Endothelial cell of umbilical vein (primary cell): Measurements from ENCODE around the gene CSNK1D. TPM values are rescaled to one million over a fixed set of nuclear protein-coding genes. Genes with fewer than 3 reads are reported as not detected.

ENCODE experiments used
- BruUV-seq: library from RNA; stranded (reverse); fragments of 400-500 nt; replicated peaks from 2 replicates; lab custom pipeline; 2021; lab: Mats Ljungman, UMichigan
- CTCF ChIA-PET: fragments of 300-600, 350-600 bp; sonication (Branson Sonifier 250); formaldehyde crosslinking; loops from one replicate; lab custom pipeline; 2021; ENCODE audit warnings: antibody characterized with exemption, inconsistent platforms; lab: Charles Lee
- POLR2A ChIA-PET: fragments of 300-600, 350-600 bp; sonication (Branson Sonifier 250); formaldehyde crosslinking; loops from one replicate; lab custom pipeline; 2021; ENCODE audit warnings: antibody characterized with exemption, inconsistent platforms; lab: Charles Lee
- DNase-seq: peaks from one replicate; pipeline ENCODE4 v3.0.0-alpha.2; 2011; ENCODE audit warnings: low read depth, low spot score
- FAIRE-seq: peaks from 2 replicates; lab custom pipeline; 2011; peaks lifted over from hg19 to GRCh38; lab: Jason Lieb, UNC
- H2AFZ ChIP-seq: 2 replicates; pipeline ENCODE4 v1.6.0; 2012; ENCODE audit warnings: low read depth, low read length, control low read depth, inconsistent platforms
- H3K27ac ChIP-seq: 2 replicates; pipeline ENCODE4 v1.5.1; 2011; ENCODE audit warnings: low read depth, mild to moderate bottlenecking, control low read depth, low read length, moderate library complexity; ENCODE audit not compliant: insufficient read depth
- H3K27me3 ChIP-seq, 2 experiments: 2 replicates each; pipeline versions ENCODE4 v1.6.0 to v1.6.1; 2011; ENCODE audit warnings: low read length in 2 of 2, mixed read lengths in 1 of 2; ENCODE audit not compliant: control insufficient read depth in 2 of 2, insufficient read depth in 2 of 2
- H3K36me3 ChIP-seq, 2 experiments: 2 replicates in 1 of 2; 3 replicates in 1 of 2; pipeline ENCODE4 v1.5.1; 2011; ENCODE audit warnings: low read length in 2 of 2, mild to moderate bottlenecking in 1 of 2, moderate library complexity in 1 of 2; ENCODE audit not compliant: control insufficient read depth in 2 of 2, insufficient read depth in 2 of 2; ENCODE audit errors: extremely low read depth in 1 of 2
- H3K4me1 ChIP-seq: 3 replicates; pipeline ENCODE4 v1.5.1; 2011; ENCODE audit warnings: mild to moderate bottlenecking, low read length; ENCODE audit not compliant: control insufficient read depth, insufficient read depth; ENCODE audit errors: extremely low read depth
- H3K4me2 ChIP-seq: 2 replicates; pipeline ENCODE4 v1.6.1; 2011; ENCODE audit warnings: low read length, control low read depth, mixed read lengths; ENCODE audit not compliant: insufficient read depth
- H3K4me3 ChIP-seq, 3 experiments: fragments of 200-600 bp in 1 of 3; sonication (generic), shearing (Covaris generic) in 1 of 3; replicated peaks in 1 of 3; 2 replicates each; pipeline ENCODE4 v1.5.1; 2011 to 2016; ENCODE audit warnings: control low read depth in 3 of 3, low read length in 3 of 3, mild to moderate bottlenecking in 2 of 3, inconsistent platforms in 1 of 3, low read depth in 1 of 3, moderate library complexity in 1 of 3; ENCODE audit not compliant: insufficient read depth in 1 of 3
- H3K79me2 ChIP-seq: 2 replicates; pipeline ENCODE4 v1.6.0; 2012; ENCODE audit warnings: low read length, inconsistent platforms; ENCODE audit not compliant: control insufficient read depth, insufficient read depth
- H3K9ac ChIP-seq: replicated peaks from 2 replicates; pipeline ENCODE3; 2011; ENCODE audit warnings: low read length, control low read depth; ENCODE audit not compliant: insufficient read depth; ENCODE audit errors: extremely low read depth
- H3K9me1 ChIP-seq: replicated peaks from 3 replicates; pipeline ENCODE4 v1.6.0; 2011; ENCODE audit warnings: mild to moderate bottlenecking, low read length; ENCODE audit not compliant: control insufficient read depth, insufficient read depth; ENCODE audit errors: extremely low read depth
- H3K9me3 ChIP-seq: replicated peaks from 2 replicates; pipeline ENCODE4 v1.5.1; 2012; ENCODE audit warnings: low read length, inconsistent platforms; ENCODE audit not compliant: control insufficient read depth, insufficient read depth
- H4K20me1 ChIP-seq: replicated peaks from 2 replicates; pipeline ENCODE3; 2011; ENCODE audit warnings: mild to moderate bottlenecking, low read length; ENCODE audit not compliant: control insufficient read depth, insufficient read depth; ENCODE audit errors: extremely low read depth
- CTCF ChIP-seq, 2 donors: IDR thresholded peaks; 1 replicate in 1 of 2; 2 replicates in 1 of 2; pipeline ENCODE4 v1.5.1; 2011; ENCODE audit warnings: low read length in 2 of 2, mild to moderate bottlenecking in 2 of 2, moderate library complexity in 2 of 2, control low read depth in 1 of 2, inconsistent platforms in 1 of 2, low read depth in 1 of 2; ENCODE audit not compliant: insufficient read depth in 1 of 2; ENCODE audit errors: extremely low read depth in 1 of 2
- EZH2 ChIP-seq: IDR thresholded peaks from 2 replicates; pipeline ENCODE4 v1.6.1; 2012; ENCODE audit warnings: borderline replicate concordance, low read depth, mild to moderate bottlenecking, moderate library complexity, low read length, inconsistent platforms; ENCODE audit not compliant: severe bottlenecking
- FOS ChIP-seq: IDR thresholded peaks from 2 replicates; pipeline ENCODE4 v1.6.1; 2011; ENCODE audit warnings: mild to moderate bottlenecking, low read length, moderate library complexity, borderline replicate concordance; ENCODE audit not compliant: insufficient read depth
- GATA2 ChIP-seq: IDR thresholded peaks from 2 replicates; pipeline ENCODE4 v1.7.0; 2011; ENCODE audit warnings: low read depth, mild to moderate bottlenecking, moderate library complexity, mixed read lengths, low read length; ENCODE audit not compliant: insufficient read length, insufficient read depth
- JUN ChIP-seq: IDR thresholded peaks from 2 replicates; pipeline ENCODE4 v1.6.1; 2011; ENCODE audit warnings: borderline replicate concordance, low read depth; ENCODE audit not compliant: insufficient read length, insufficient read depth
- POLR2A ChIP-seq: IDR thresholded peaks from 2 replicates; pipeline ENCODE4 v1.6.1; 2012; ENCODE audit warnings: low read depth, mild to moderate bottlenecking, control low read depth, low read length
- dilution Hi-C: fragments of 300-500 bp; cut with MboI; formaldehyde crosslinking; loops from one replicate; pipeline ENCODE4 v1.15.0; 2019; ENCODE audit warnings: low sequenced_read_pairs; ENCODE audit not compliant: extremely low pct_ligation_motif_present
- intact Hi-C: fragments of 100-400 bp; cut with micrococcal nuclease; formaldehyde crosslinking; loops from one replicate; pipeline ENCODE4 v1.10.0; 2022
- polyA plus RNA-seq, 4 experiments: library from polyadenylated mRNA; depleted of rRNA in 3 of 4; stranded (reverse) in 3 of 4; unstranded in 1 of 4; fragments of >200 nt; gene quantifications; 2 replicates each; pipeline versions ENCODE4 v1.2.1 to v1.2.3, GENCODE V29; 2011 to 2012; ENCODE audit warnings: missing spikeins in 1 of 4
- total RNA-seq: library from RNA; stranded (reverse); gene quantifications from 2 replicates; pipeline ENCODE4 v1.2.3, GENCODE V29; 2021
- TF ChIP-seq, protein P1 (sequence below): IDR thresholded peaks from 2 replicates; pipeline ENCODE4 v1.6.1; 2011; ENCODE audit not compliant: insufficient read depth, insufficient read length

The CSNK1D gene
- total and polyA plus RNA-seq, 2 donors (not counting 3 experiments of a cell fraction or from before 2014, with no cell fraction given) = 127 to 155 TPM

DNA sequence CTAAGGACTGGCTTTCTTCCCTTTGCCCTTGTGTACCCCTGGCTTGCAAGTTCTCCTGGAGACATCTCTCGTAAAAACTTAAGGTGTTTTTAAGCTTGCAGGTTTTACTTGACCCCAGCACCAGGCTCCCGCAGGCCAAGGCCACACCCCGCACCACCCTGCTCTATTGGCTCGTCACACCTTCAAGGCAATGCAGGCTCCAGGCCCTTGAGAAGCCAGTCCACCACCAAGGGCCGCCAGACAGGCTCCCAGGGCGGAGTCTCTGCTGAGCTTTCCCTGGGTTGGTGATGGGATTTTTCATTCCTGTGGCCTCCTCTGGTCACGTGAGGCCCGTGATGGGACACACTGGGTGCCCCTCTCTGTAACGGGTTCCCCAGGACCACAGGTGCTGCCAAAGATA is 9.9 kb downstream of the CSNK1D start:
- BruUV-seq = no TSS peak
- Histone ChIP-seq H3K9me3 (no peaks in the 10 kb centered on the region), H3K4me2 (no peak overlapping the region), H3K4me1 (peaks cover 12% of the 10 kb centered on the region), H3K4me3 (no peak overlapping the region), H3K79me2 (peaks cover 93% of the 10 kb centered on the region), H3K9ac (no peak overlapping the region), H4K20me1 (peaks cover 8% of the 10 kb centered on the region), H3K27me3 (no peaks in the 10 kb centered on the region), H3K27ac (no peak overlapping the region), H2AFZ (no peak overlapping the region), H3K36me3 (peaks cover 42 to 62% of the 10 kb centered on the region in 2 experiments), H3K9me1 (no peaks in the 10 kb centered on the region)
- FAIRE-seq (no peak), DNase-seq (no peak)
- POLR2A ChIA-PET = no interaction called here
- intact Hi-C loops (no loop called here), dilution Hi-C loops (no loop called here)
- TF ChIP-seq EZH2 (no peak), POLR2A (no peak)
- CTCF ChIA-PET = no interaction called here

GRCh38 chr17:82262344-82262743 is 11.2 kb downstream of the CSNK1D start:
- POLR2A ChIA-PET = no interaction called here
- no peak for DNase-seq
- H3K9me3 ChIP-seq = no peaks in the 10 kb centered on the region
- no peak overlapping the region for H3K9ac ChIP-seq
- no peak overlapping the region for H2AFZ ChIP-seq
- peaks cover 5% of the 10 kb centered on the region for H3K4me1 ChIP-seq
- no peak overlapping the region for H3K4me2 ChIP-seq
- no peak overlapping the region for H3K27ac ChIP-seq
- H4K20me1 ChIP-seq = peaks cover 8% of the 10 kb centered on the region
- intact Hi-C loops (no loop called here), dilution Hi-C loops (no loop called here)
- H3K9me1 ChIP-seq = no peaks in the 10 kb centered on the region
- H3K79me2 ChIP-seq = peaks cover 92% of the 10 kb centered on the region
- FAIRE-seq = no peak
- no peak for TF ChIP-seq JUN
- no peak for TF ChIP-seq CTCF (IDR thresholded peaks at IDR 0.05; ENCODE audit: extremely low read depth in 1 of 2, insufficient read depth in 1 of 2, low read depth in 1 of 2, low read length in 2 of 2)
- no peak for TF ChIP-seq POLR2A
- no peak for TF ChIP-seq GATA2
- no peak for TF ChIP-seq FOS
- TF ChIP-seq, protein P1, sequence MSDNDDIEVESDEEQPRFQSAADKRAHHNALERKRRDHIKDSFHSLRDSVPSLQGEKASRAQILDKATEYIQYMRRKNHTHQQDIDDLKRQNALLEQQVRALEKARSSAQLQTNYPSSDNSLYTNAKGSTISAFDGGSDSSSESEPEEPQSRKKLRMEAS = no peak
- TF ChIP-seq EZH2 = no peak
- CTCF ChIA-PET = interaction anchor here (0.9 kb wide), 1 partner anchor 36 kb away, joined by 3 read pairs; no protein-coding TSS in a partner anchor
- no TSS peak for BruUV-seq
- no peak overlapping the region for H3K4me3 ChIP-seq
- no peaks in the 10 kb centered on the region for H3K27me3 ChIP-seq
- peaks cover 52 to 71% of the 10 kb centered on the region in 2 experiments for H3K36me3 ChIP-seq
